Lung (tissue), 12 donors: ENCODE results near the gene KRTAP5-2. TPM values are rescaled to one million over a fixed set of nuclear protein-coding genes. Genes with fewer than 3 reads are reported as not detected.

Source experiments
- ATAC-seq: fragments of 200-7000 bp; cut with Tn5 transposase; one replicate; pipeline ENCODE4 v1.9.1; 2020; ENCODE audit warnings: moderate number of reproducible peaks; ENCODE audit not compliant: insufficient read depth, low FRiP score
- DNase-seq, 3 donors: peaks; one replicate each; pipeline ENCODE4 v3.0.0-alpha.2; 2013 to 2017
- H3K27ac ChIP-seq, 2 donors: one replicate each; pipeline ENCODE4 v1.5.1; 2013; ENCODE audit warnings: mild to moderate bottlenecking in 2 of 2, moderate library complexity in 2 of 2, control low read depth in 1 of 2, inconsistent platforms in 1 of 2, low read depth in 1 of 2, low read length in 1 of 2
- H3K27me3 ChIP-seq, 3 donors: one replicate each; pipeline ENCODE4 v1.5.1; 2013; ENCODE audit warnings: low read length in 2 of 3; ENCODE audit not compliant: control insufficient read depth in 3 of 3, insufficient read depth in 3 of 3
- H3K36me3 ChIP-seq, 4 donors: one replicate each; pipeline ENCODE4 v1.5.1; 2013; ENCODE audit warnings: low read length in 4 of 4, mild to moderate bottlenecking in 1 of 4, moderate library complexity in 1 of 4; ENCODE audit not compliant: control insufficient read depth in 4 of 4, insufficient read depth in 4 of 4
- H3K4me1 ChIP-seq, 5 donors: one replicate each; pipeline ENCODE4 v1.5.1; 2013; ENCODE audit warnings: low read length in 5 of 5, mild to moderate bottlenecking in 2 of 5, moderate library complexity in 1 of 5; ENCODE audit not compliant: control insufficient read depth in 5 of 5, insufficient read depth in 5 of 5
- H3K4me3 ChIP-seq: one replicate; pipeline ENCODE4 v1.5.1; 2013; ENCODE audit warnings: mild to moderate bottlenecking, control low read depth, moderate library complexity
- H3K9ac ChIP-seq, 2 donors: one replicate each; pipeline ENCODE4 v1.5.1; 2013; ENCODE audit warnings: low read length in 2 of 2, control low read depth in 1 of 2; ENCODE audit not compliant: insufficient read depth in 1 of 2
- H3K9me3 ChIP-seq, 4 donors: one replicate each; pipeline ENCODE4 v1.5.1; 2013; ENCODE audit warnings: low read length in 3 of 4, mild to moderate bottlenecking in 1 of 4, moderate library complexity in 1 of 4; ENCODE audit not compliant: control insufficient read depth in 4 of 4, insufficient read depth in 3 of 4
- CTCF ChIP-seq: IDR thresholded peaks from 2 replicates; pipeline ENCODE4 v1.5.1; 2012; ENCODE audit warnings: mild to moderate bottlenecking; ENCODE audit errors: control extremely low read depth, extremely low read depth
- WGBS, 2 donors: extraction: QIAGEN DNeasy Blood & Tissue Kit; methylation state at CpG; one replicate each; pipeline ENCODE4 v1.1.7; 2013; 5-methylcytosine and 5-hydroxymethylcytosine counted together
- polyA plus RNA-seq, 2 donors: library from polyadenylated mRNA; stranded (reverse); fragments of 200-250 nt; gene quantifications; one replicate each; pipeline ENCODE4 v1.2.1, GENCODE V29; 2013
- total RNA-seq, 2 donors: library from RNA; depleted of rRNA in 1 of 2; stranded (reverse); fragments of >200 nt in 1 of 2; gene quantifications; one replicate each; pipeline ENCODE4 v1.2.1, GENCODE V29; 2014 to 2021
- donor health status: control.
- donor health status: control.
- donor health status: Bipolar disorder and iron deficiency.
- donor health status: healthy.
- donor health status: DM: yes; HTN: yes; CAD: no.

Gene KRTAP5-2
- total and polyA plus RNA-seq, 4 donors: 0.12 TPM; not detected in 3

GRCh38 chr11:1568441-1568911 is 29.6 kb downstream of the KRTAP5-2 start:
- 51 to 65% methylated on average over 10 to 13 of the region's 13 CpGs for WGBS, 2 donors
- H3K27ac ChIP-seq: no peak overlapping the region
- peaks cover 0 to 25% (median 9%) of the 10 kb centered on the region in 3 donors for H3K27me3 ChIP-seq
- H3K9ac ChIP-seq: no peak overlapping the region
- H3K36me3 ChIP-seq: peaks cover 0 to 11% (median 0%) of the 10 kb centered on the region in 4 donors
- TF ChIP-seq CTCF: no peak
- no peak for ATAC-seq
- H3K9me3 ChIP-seq: no peaks in the 10 kb centered on the region
- DNase-seq: peak in 1 of 3 donors; percentile 24
- peaks cover 0 to 9% (median 0%) of the 10 kb centered on the region in 5 donors for H3K4me1 ChIP-seq
- H3K4me3 ChIP-seq: no peak overlapping the region

GRCh38 chr11:1567721-1568100 is 30.4 kb downstream of the KRTAP5-2 start:
- DNase-seq (peak in 1 of 3 donors; percentile 9), ATAC-seq (no peak)
- 76 to 84% methylated on average over 7 of the region's 7 CpGs for WGBS, 2 donors
- Histone ChIP-seq H3K9ac (no peak overlapping the region), H3K4me3 (no peak overlapping the region), H3K27ac (no peak overlapping the region), H3K9me3 (no peaks in the 10 kb centered on the region), H3K36me3 (peaks cover 0 to 14% (median 0%) of the 10 kb centered on the region in 4 donors), H3K4me1 (peaks cover 0 to 9% (median 0%) of the 10 kb centered on the region in 5 donors), H3K27me3 (peaks cover 0 to 19% (median 6%) of the 10 kb centered on the region in 3 donors)
- no peak for TF ChIP-seq CTCF

GRCh38 chr11:1567052-1567720 is 30.9 kb downstream of the KRTAP5-2 start:
- H3K9me3 ChIP-seq: no peaks in the 10 kb centered on the region
- no peak for TF ChIP-seq CTCF
- no peak overlapping the region for H3K9ac ChIP-seq
- ATAC-seq (no peak), DNase-seq (peak in 1 of 3 donors; percentile 6)
- H3K27me3 ChIP-seq: peaks cover 0 to 19% (median 6%) of the 10 kb centered on the region in 3 donors
- WGBS, 2 donors: 76 to 80% methylated on average over 13 of the region's 13 CpGs
- peaks cover 0 to 9% (median 0%) of the 10 kb centered on the region in 5 donors for H3K4me1 ChIP-seq
- H3K27ac ChIP-seq: no peak overlapping the region
- H3K36me3 ChIP-seq: peaks cover 0 to 15% (median 0%) of the 10 kb centered on the region in 4 donors
- H3K4me3 ChIP-seq: no peak overlapping the region
